ENCODE data around the gene RPS18. TPM values are rescaled to one million over a fixed set of nuclear protein-coding genes. Genes with fewer than 3 reads are reported as not detected.

Gene RPS18
- total and polyA plus RNA-seq, 2 donors (not counting 1 experiment from before 2014, with no cell fraction given): 4,034 to 4,995 TPM

- Histone ChIP-seq H4K20me1 (ENCODE audit: control insufficient read depth, extremely low read depth, insufficient read depth, low read length) (no peaks in the 10 kb centered on the region), H2AFZ (ENCODE audit: low read length) (peak within 1 kb of the TSS; percentile 60), H3K4me1 (ENCODE audit: control insufficient read depth, extremely low read depth, insufficient read depth, low read length) (peaks cover 2% of the 10 kb centered on the region), H3K4me3 (replicated peaks in 1 of 4; ENCODE audit: control extremely low read depth in 1 of 4, insufficient read depth in 1 of 4, low read depth in 3 of 4, low read length in 4 of 4) (peak within 1 kb of the TSS; percentile 80 to 100 (median 88)), H3K79me2 (ENCODE audit: control insufficient read depth, insufficient read depth, low read length) (peaks cover 5% of the 10 kb centered on the region), H3K4me2 (ENCODE audit: extremely low read depth, insufficient read depth, low read length) (peak within 1 kb of the TSS; percentile 100), H3K9ac (ENCODE audit: insufficient read depth, low read length) (peak within 1 kb of the TSS; percentile 96), H3K36me3 (ENCODE audit: control insufficient read depth, insufficient read depth, low read length) (peaks cover 6% of the 10 kb centered on the region), H3K27me3 (ENCODE audit: control insufficient read depth, insufficient read depth, low read length) (no peaks in the 10 kb centered on the region), H3K9me3 (ENCODE audit: control insufficient read depth, insufficient read depth, low read depth, low read length) (no peaks in the 10 kb centered on the region), H3K27ac (ENCODE audit: insufficient read depth, low read length) (peak within 1 kb of the TSS; percentile 99)
- TF ChIP-seq EZH2 (IDR thresholded peaks at IDR 0.05; ENCODE audit: low read length, missing control alignments): no peak
- TF ChIP-seq CTCF (conservative IDR thresholded peaks at IDR 0.05 in 1 of 2, IDR thresholded peaks at IDR 0.05 in 1 of 2; ENCODE audit: low read depth in 1 of 2, low read length in 2 of 2): no peak
- peak; percentile 55 to 61 for DNase-seq (ENCODE audit: low read depth in 2 of 2)
Observed at GRCh38 chr6:33298773-33299236, 26.9 kb downstream of the RPS18 start, which contains the start of gene RGL2. RGL2 (minus strand) TSS chr6:33298942; CDS start chr6:33298610, 332 bp downstream.

DNA sequence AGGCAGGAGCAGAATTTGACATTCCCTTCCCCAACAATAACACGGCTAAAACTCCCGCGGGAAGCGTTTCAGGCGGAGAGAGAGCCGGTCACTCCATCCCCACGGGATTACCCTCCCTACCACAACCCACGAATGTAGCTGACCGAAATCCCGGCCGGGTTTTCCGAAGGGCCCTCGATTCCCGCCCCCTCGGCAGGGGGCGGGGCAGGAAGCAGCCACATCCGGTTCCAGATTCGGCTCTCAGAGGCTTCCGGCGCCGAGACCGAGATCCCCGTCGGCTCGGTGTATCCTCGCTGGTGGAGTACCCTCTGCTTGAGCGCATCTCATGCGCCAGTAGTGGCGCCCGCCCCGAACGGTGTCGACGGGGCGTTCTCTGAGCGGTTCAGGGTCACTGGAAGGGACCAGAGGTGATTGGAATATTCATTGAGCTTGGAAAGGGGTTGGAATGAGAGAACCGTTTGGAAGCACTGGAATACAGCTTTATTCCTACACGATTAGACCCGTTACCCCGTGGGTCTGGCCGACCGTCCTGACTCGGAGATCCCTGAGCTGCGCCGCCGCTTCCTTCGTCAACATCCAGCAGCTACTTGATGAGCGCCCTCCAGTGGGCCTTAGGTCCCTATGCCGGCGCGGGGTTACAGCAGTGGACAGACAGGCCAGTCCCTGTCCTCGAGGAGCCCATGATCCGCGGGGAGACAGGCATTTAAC, 27.5 kb downstream of the RPS18 start:
- Histone ChIP-seq H3K9me3 (ENCODE audit: control insufficient read depth, insufficient read depth, low read depth, low read length) (no peaks in the 10 kb centered on the region), H3K27me3 (ENCODE audit: control insufficient read depth, insufficient read depth, low read length) (no peaks in the 10 kb centered on the region), H3K4me2 (ENCODE audit: extremely low read depth, insufficient read depth, low read length) (peak overlapping the region; percentile 100), H3K36me3 (ENCODE audit: control insufficient read depth, insufficient read depth, low read length) (peaks cover 10% of the 10 kb centered on the region), H3K4me3 (replicated peaks in 1 of 4; ENCODE audit: control extremely low read depth in 1 of 4, insufficient read depth in 1 of 4, low read depth in 3 of 4, low read length in 4 of 4) (peak overlapping the region; percentile 80 to 100 (median 88)), H3K27ac (ENCODE audit: insufficient read depth, low read length) (peak overlapping the region; percentile 99), H3K4me1 (ENCODE audit: control insufficient read depth, extremely low read depth, insufficient read depth, low read length) (peaks cover 2% of the 10 kb centered on the region), H4K20me1 (ENCODE audit: control insufficient read depth, extremely low read depth, insufficient read depth, low read length) (no peaks in the 10 kb centered on the region), H3K79me2 (ENCODE audit: control insufficient read depth, insufficient read depth, low read length) (peaks cover 6% of the 10 kb centered on the region), H3K9ac (ENCODE audit: insufficient read depth, low read length) (peak overlapping the region; percentile 96), H2AFZ (ENCODE audit: low read length) (peak overlapping the region; percentile 60)
- DNase-seq (ENCODE audit: low read depth in 2 of 2): peak; percentile 89
- no peak for TF ChIP-seq EZH2 (IDR thresholded peaks at IDR 0.05; ENCODE audit: low read length, missing control alignments)
- TF ChIP-seq CTCF (conservative IDR thresholded peaks at IDR 0.05 in 1 of 2, IDR thresholded peaks at IDR 0.05 in 1 of 2; ENCODE audit: low read depth in 1 of 2, low read length in 2 of 2): peak; percentile 61 to 81

GRCh38 chr6:33301877-33302276, 30.0 kb downstream of the RPS18 start:
- no peak overlapping the region for H3K9ac ChIP-seq (ENCODE audit: insufficient read depth, low read length)
- H3K79me2 ChIP-seq (ENCODE audit: control insufficient read depth, insufficient read depth, low read length): peaks cover 16% of the 10 kb centered on the region
- H3K4me2 ChIP-seq (ENCODE audit: extremely low read depth, insufficient read depth, low read length): no peak overlapping the region
- H3K4me1 ChIP-seq (ENCODE audit: control insufficient read depth, extremely low read depth, insufficient read depth, low read length): peaks cover under 1% of the 10 kb centered on the region
- no peak for TF ChIP-seq EZH2 (IDR thresholded peaks at IDR 0.05; ENCODE audit: low read length, missing control alignments)
- TF ChIP-seq CTCF (conservative IDR thresholded peaks at IDR 0.05 in 1 of 2, IDR thresholded peaks at IDR 0.05 in 1 of 2; ENCODE audit: low read depth in 1 of 2, low read length in 2 of 2): no peak
- no peaks in the 10 kb centered on the region for H3K27me3 ChIP-seq (ENCODE audit: control insufficient read depth, insufficient read depth, low read length)
- H2AFZ ChIP-seq (ENCODE audit: low read length): no peak overlapping the region
- no peak overlapping the region for H3K27ac ChIP-seq (ENCODE audit: insufficient read depth, low read length)
- H4K20me1 ChIP-seq (ENCODE audit: control insufficient read depth, extremely low read depth, insufficient read depth, low read length): no peaks in the 10 kb centered on the region
- H3K9me3 ChIP-seq (ENCODE audit: control insufficient read depth, insufficient read depth, low read depth, low read length): no peaks in the 10 kb centered on the region
- H3K36me3 ChIP-seq (ENCODE audit: control insufficient read depth, insufficient read depth, low read length): peaks cover 17% of the 10 kb centered on the region
- no peak for DNase-seq (ENCODE audit: low read depth in 2 of 2)
- H3K4me3 ChIP-seq (replicated peaks in 1 of 4; ENCODE audit: control extremely low read depth in 1 of 4, insufficient read depth in 1 of 4, low read depth in 3 of 4, low read length in 4 of 4): no peak overlapping the region

All from fibroblast of lung (primary cell).